ENCODE measurements around the gene CHCHD3. TPM values are rescaled to one million over a fixed set of nuclear protein-coding genes. Genes with fewer than 3 reads are reported as not detected.

The CHCHD3 gene
- total RNA-seq, 1 donor from 2014 or later, result 76.8 TPM

GRCh38 chr7:133026210-133026859 lies 55.6 kb downstream of the CHCHD3 start:
- H3K4me3 Mint-ChIP-seq, result no peak overlapping the region
- intact Hi-C loops (cut with micrococcal nuclease), result no loop called here
- DNase-seq (ENCODE audit: low spot score), result no peak

GRCh38 chr7:133025056-133025455 lies 56.8 kb downstream of the CHCHD3 start:
- DNase-seq (ENCODE audit: low spot score), result no peak

More at GRCh38 chr7:133026210-133026859, 55.6 kb downstream of the CHCHD3 start:
- Mint-ChIP-seq H3K9me3 (peaks cover 4% of the 10 kb centered on the region), H3K27me3 (ENCODE audit: insufficient read depth) (no peaks in the 10 kb centered on the region), H3K36me3 (ENCODE audit: low read depth) (peaks cover 4% of the 10 kb centered on the region), H3K27ac (no peak overlapping the region), H3K4me1 (ENCODE audit: low read depth) (peaks cover 7% of the 10 kb centered on the region)

GRCh38 chr7:133024596-133024995 lies 57.3 kb downstream of the CHCHD3 start:
- Mint-ChIP-seq H3K36me3 (ENCODE audit: low read depth) (peaks cover 3% of the 10 kb centered on the region), H3K27me3 (ENCODE audit: insufficient read depth) (no peaks in the 10 kb centered on the region), H3K4me1 (ENCODE audit: low read depth) (peaks cover 4% of the 10 kb centered on the region), H3K27ac (no peak overlapping the region), H3K9me3 (peaks cover 4% of the 10 kb centered on the region), H3K4me3 (no peak overlapping the region)
- intact Hi-C loops (cut with micrococcal nuclease), result no loop called here
- no peak for DNase-seq (ENCODE audit: low spot score)

More at GRCh38 chr7:133025056-133025455, 56.8 kb downstream of the CHCHD3 start:
- no peak overlapping the region for H3K4me3 Mint-ChIP-seq
- H3K4me1 Mint-ChIP-seq (ENCODE audit: low read depth), result peaks cover 7% of the 10 kb centered on the region
- peaks cover 4% of the 10 kb centered on the region for H3K36me3 Mint-ChIP-seq (ENCODE audit: low read depth)
- H3K27ac Mint-ChIP-seq, result no peak overlapping the region
- H3K9me3 Mint-ChIP-seq, result peaks cover 4% of the 10 kb centered on the region
- H3K27me3 Mint-ChIP-seq (ENCODE audit: insufficient read depth), result no peaks in the 10 kb centered on the region
- intact Hi-C loops (cut with micrococcal nuclease), result no loop called here

GRCh38 chr7:133023370-133024071 lies 58.4 kb downstream of the CHCHD3 start:
- Mint-ChIP-seq H3K36me3 (ENCODE audit: low read depth) (peaks cover 3% of the 10 kb centered on the region), H3K4me3 (no peak overlapping the region), H3K9me3 (peaks cover 4% of the 10 kb centered on the region), H3K4me1 (ENCODE audit: low read depth) (no peaks in the 10 kb centered on the region), H3K27ac (no peak overlapping the region), H3K27me3 (ENCODE audit: insufficient read depth) (no peaks in the 10 kb centered on the region)
- DNase-seq (ENCODE audit: low spot score), result no peak
- intact Hi-C loops (cut with micrococcal nuclease), result no loop called here

GRCh38 chr7:133022661-133023060 lies 59.2 kb downstream of the CHCHD3 start:
- no peaks in the 10 kb centered on the region for H3K4me1 Mint-ChIP-seq (ENCODE audit: low read depth)
- no peak overlapping the region for H3K4me3 Mint-ChIP-seq
- no peak overlapping the region for H3K27ac Mint-ChIP-seq
- H3K9me3 Mint-ChIP-seq, result peaks cover 4% of the 10 kb centered on the region
- H3K27me3 Mint-ChIP-seq (ENCODE audit: insufficient read depth), result no peaks in the 10 kb centered on the region
- no peak for DNase-seq (ENCODE audit: low spot score)
- peaks cover 2% of the 10 kb centered on the region for H3K36me3 Mint-ChIP-seq (ENCODE audit: low read depth)
- intact Hi-C loops (cut with micrococcal nuclease), result no loop called here

- no peak overlapping the region for H3K4me3 Mint-ChIP-seq
- intact Hi-C loops (cut with micrococcal nuclease), result no loop called here
- peaks cover 6% of the 10 kb centered on the region for H3K36me3 Mint-ChIP-seq (ENCODE audit: low read depth)
- DNase-seq (ENCODE audit: low spot score), result no peak
- no peaks in the 10 kb centered on the region for H3K4me1 Mint-ChIP-seq (ENCODE audit: low read depth)
- H3K27ac Mint-ChIP-seq, result no peak overlapping the region
- no peaks in the 10 kb centered on the region for H3K9me3 Mint-ChIP-seq
- H3K27me3 Mint-ChIP-seq (ENCODE audit: insufficient read depth), result no peaks in the 10 kb centered on the region
Observed at GRCh38 chr7:133021196-133021595, 60.7 kb downstream of the CHCHD3 start.

- no peaks in the 10 kb centered on the region for H3K27me3 Mint-ChIP-seq (ENCODE audit: insufficient read depth)
- H3K4me1 Mint-ChIP-seq (ENCODE audit: low read depth), result no peaks in the 10 kb centered on the region
- no peak overlapping the region for H3K4me3 Mint-ChIP-seq
- no peak for DNase-seq (ENCODE audit: low spot score)
- H3K27ac Mint-ChIP-seq, result no peak overlapping the region
- intact Hi-C loops (cut with micrococcal nuclease), result no loop called here
- peaks cover 8% of the 10 kb centered on the region for H3K36me3 Mint-ChIP-seq (ENCODE audit: low read depth)
- no peaks in the 10 kb centered on the region for H3K9me3 Mint-ChIP-seq
Observed at GRCh38 chr7:133020496-133020895, 61.4 kb downstream of the CHCHD3 start.

DNA sequence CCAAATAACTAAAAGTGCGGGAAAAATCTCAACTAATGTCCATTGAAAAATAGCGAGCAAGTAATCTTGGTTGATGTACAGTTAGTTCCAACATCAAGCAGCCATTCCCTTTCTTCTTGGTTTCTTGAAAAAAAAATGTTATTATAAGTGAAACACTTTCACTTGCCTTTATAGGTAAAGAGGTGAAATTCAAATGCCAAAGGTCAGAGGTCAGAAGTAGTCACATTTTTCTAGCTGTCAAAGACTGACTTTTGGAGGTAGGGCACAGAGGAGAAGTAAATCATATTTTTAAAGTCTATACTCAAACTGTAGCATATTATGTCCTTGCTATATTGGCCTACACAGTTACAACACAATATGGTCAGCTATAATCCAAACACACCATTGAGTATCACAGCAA lies 62.3 kb downstream of the CHCHD3 start:
- H3K36me3 Mint-ChIP-seq (ENCODE audit: low read depth), result peaks cover 8% of the 10 kb centered on the region
- DNase-seq (ENCODE audit: low spot score), result no peak
- H3K27ac Mint-ChIP-seq, result no peak overlapping the region
- intact Hi-C loops (cut with micrococcal nuclease), result no loop called here
- H3K9me3 Mint-ChIP-seq, result no peaks in the 10 kb centered on the region
- no peaks in the 10 kb centered on the region for H3K27me3 Mint-ChIP-seq (ENCODE audit: insufficient read depth)
- H3K4me1 Mint-ChIP-seq (ENCODE audit: low read depth), result no peaks in the 10 kb centered on the region
- H3K4me3 Mint-ChIP-seq, result no peak overlapping the region

GRCh38 chr7:133016604-133017003 lies 65.3 kb downstream of the CHCHD3 start:
- H3K36me3 Mint-ChIP-seq (ENCODE audit: low read depth), result peaks cover 6% of the 10 kb centered on the region
- intact Hi-C loops (cut with micrococcal nuclease), result no loop called here
- no peaks in the 10 kb centered on the region for H3K9me3 Mint-ChIP-seq
- DNase-seq (ENCODE audit: low spot score), result no peak
- no peaks in the 10 kb centered on the region for H3K27me3 Mint-ChIP-seq (ENCODE audit: insufficient read depth)
- no peak overlapping the region for H3K27ac Mint-ChIP-seq
- no peaks in the 10 kb centered on the region for H3K4me1 Mint-ChIP-seq (ENCODE audit: low read depth)
- H3K4me3 Mint-ChIP-seq, result no peak overlapping the region

DNA sequence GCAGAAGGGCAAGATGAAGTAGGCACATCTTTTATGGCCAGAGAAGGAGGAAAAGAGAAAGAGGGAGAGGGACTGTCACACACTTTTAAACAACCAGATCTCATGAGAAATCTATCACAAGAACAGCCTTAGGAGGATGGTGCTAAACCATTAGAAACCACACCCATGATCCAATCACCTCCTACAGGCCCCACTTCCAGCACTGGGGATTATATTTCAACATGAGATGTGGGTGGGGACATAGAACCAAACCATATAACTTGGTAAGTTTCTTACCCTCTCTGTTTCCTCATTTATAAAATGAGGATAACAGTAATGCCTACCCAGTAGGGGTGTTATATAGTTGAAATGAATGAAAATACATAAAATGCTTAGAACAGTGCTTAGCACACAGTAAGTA lies 66.0 kb downstream of the CHCHD3 start:
- no peak overlapping the region for H3K4me3 Mint-ChIP-seq
- no peak overlapping the region for H3K27ac Mint-ChIP-seq
- no peaks in the 10 kb centered on the region for H3K4me1 Mint-ChIP-seq (ENCODE audit: low read depth)
- intact Hi-C loops (cut with micrococcal nuclease), result no loop called here
- no peaks in the 10 kb centered on the region for H3K9me3 Mint-ChIP-seq
- H3K27me3 Mint-ChIP-seq (ENCODE audit: insufficient read depth), result no peaks in the 10 kb centered on the region
- peaks cover 6% of the 10 kb centered on the region for H3K36me3 Mint-ChIP-seq (ENCODE audit: low read depth)
- DNase-seq (ENCODE audit: low spot score), result no peak

- no peak for DNase-seq (ENCODE audit: low spot score)
- no peak overlapping the region for H3K4me3 Mint-ChIP-seq
- no peak overlapping the region for H3K27ac Mint-ChIP-seq
- H3K36me3 Mint-ChIP-seq (ENCODE audit: low read depth), result peaks cover 17% of the 10 kb centered on the region
- H3K4me1 Mint-ChIP-seq (ENCODE audit: low read depth), result no peaks in the 10 kb centered on the region
- peaks cover 3% of the 10 kb centered on the region for H3K9me3 Mint-ChIP-seq
- no peaks in the 10 kb centered on the region for H3K27me3 Mint-ChIP-seq (ENCODE audit: insufficient read depth)
- intact Hi-C loops (cut with micrococcal nuclease), result no loop called here
Observed at GRCh38 chr7:133011746-133012145, 70.1 kb downstream of the CHCHD3 start.

- Mint-ChIP-seq H3K4me1 (ENCODE audit: low read depth) (no peaks in the 10 kb centered on the region), H3K4me3 (no peak overlapping the region), H3K27ac (no peak overlapping the region), H3K36me3 (ENCODE audit: low read depth) (peaks cover 13% of the 10 kb centered on the region), H3K27me3 (ENCODE audit: insufficient read depth) (no peaks in the 10 kb centered on the region), H3K9me3 (peaks cover 3% of the 10 kb centered on the region)
- no peak for DNase-seq (ENCODE audit: low spot score)
- intact Hi-C loops (cut with micrococcal nuclease), result no loop called here
Observed at GRCh38 chr7:133009426-133010252, 72.3 kb downstream of the CHCHD3 start.

DNA sequence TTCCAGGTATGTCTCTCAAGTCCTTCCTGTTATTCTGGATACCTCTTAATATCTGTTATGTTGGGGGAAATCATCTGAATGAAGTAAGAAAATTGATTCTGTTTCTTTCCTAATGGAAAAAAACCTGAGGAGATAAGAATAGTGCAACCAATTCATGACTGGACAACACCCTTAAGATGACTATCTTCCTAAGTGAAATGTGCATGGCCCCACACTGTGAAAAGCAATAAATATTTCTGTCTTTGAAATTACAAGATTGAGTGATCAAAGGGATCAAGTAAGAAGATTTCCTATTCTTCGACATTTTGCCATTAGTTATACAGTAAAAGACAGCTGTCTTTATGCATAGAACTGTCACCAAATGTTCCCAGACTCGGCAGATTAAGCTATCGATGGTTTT lies 73.9 kb downstream of the CHCHD3 start:
- no peaks in the 10 kb centered on the region for H3K27me3 Mint-ChIP-seq (ENCODE audit: insufficient read depth)
- H3K4me1 Mint-ChIP-seq (ENCODE audit: low read depth), result no peaks in the 10 kb centered on the region
- H3K27ac Mint-ChIP-seq, result no peak overlapping the region
- DNase-seq (ENCODE audit: low spot score), result no peak
- no peak overlapping the region for H3K4me3 Mint-ChIP-seq
- intact Hi-C loops (cut with micrococcal nuclease), result no loop called here
- peaks cover 3% of the 10 kb centered on the region for H3K9me3 Mint-ChIP-seq
- peaks cover 15% of the 10 kb centered on the region for H3K36me3 Mint-ChIP-seq (ENCODE audit: low read depth)

Measured in activated T-helper 1 cell treated with anti-CD3 and anti-CD28 coated beads, Interleukin-12 subunit alpha, Interleukin-12 subunit beta, Interleukin-2, Interleukin-4 antibody, amounts not matched to agents 30 ng/mL and 10 ng/mL and 1 ng/mL, durations not matched to agents 14 hours and 24 hours and 36 hours (primary cell).